PC-9 (cell line): ENCODE results near the gene C5orf22.

ENCODE experiments used
- EZH2 ChIP-seq: fragments of 200-600 bp; sonication (generic); IDR thresholded peaks from 2 replicates; pipeline ENCODE4 v1.8.0; 2017; ENCODE audit warnings: antibody characterized with exemption, low read depth
- TF ChIP-seq, protein P1 (sequence below): fragments of 200-600 bp; sonication (generic); conservative IDR thresholded peaks from 2 replicates; pipeline ENCODE4 v1.6.1; 2017; ENCODE audit warnings: mixed run types, antibody characterized with exemption, mild to moderate bottlenecking, moderate library complexity

DNA sequence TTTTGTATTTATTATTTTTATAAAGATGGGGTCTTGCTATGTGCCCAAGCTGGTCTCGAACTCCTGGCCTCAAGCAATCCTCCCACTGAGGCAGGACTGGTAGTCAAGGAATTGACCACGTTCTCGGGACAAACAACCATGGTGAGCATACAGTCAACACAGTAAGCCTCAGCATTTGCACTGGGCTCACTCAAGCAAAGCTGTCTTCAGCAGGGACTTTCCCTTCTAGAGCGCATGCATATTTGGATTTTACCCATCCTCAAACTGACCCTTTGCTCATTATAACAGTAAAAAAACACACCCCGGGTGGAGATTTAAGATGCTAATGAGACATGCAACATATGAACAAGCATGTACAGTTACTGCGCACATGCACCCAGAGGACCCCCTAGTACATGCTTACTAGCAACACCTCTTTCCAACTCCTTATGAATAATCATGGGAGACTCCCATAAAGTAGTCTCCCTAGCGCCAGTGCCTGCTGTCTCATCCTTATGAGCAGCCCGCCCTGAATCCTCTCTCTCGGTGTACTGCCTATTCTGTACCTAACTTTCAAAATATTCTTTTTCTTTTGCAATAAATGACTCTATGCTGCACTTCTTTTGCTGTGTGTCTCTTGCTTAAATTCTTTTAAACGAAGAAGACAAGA is 41.5 kb downstream of the C5orf22 start:
- TF ChIP-seq, protein P1, sequence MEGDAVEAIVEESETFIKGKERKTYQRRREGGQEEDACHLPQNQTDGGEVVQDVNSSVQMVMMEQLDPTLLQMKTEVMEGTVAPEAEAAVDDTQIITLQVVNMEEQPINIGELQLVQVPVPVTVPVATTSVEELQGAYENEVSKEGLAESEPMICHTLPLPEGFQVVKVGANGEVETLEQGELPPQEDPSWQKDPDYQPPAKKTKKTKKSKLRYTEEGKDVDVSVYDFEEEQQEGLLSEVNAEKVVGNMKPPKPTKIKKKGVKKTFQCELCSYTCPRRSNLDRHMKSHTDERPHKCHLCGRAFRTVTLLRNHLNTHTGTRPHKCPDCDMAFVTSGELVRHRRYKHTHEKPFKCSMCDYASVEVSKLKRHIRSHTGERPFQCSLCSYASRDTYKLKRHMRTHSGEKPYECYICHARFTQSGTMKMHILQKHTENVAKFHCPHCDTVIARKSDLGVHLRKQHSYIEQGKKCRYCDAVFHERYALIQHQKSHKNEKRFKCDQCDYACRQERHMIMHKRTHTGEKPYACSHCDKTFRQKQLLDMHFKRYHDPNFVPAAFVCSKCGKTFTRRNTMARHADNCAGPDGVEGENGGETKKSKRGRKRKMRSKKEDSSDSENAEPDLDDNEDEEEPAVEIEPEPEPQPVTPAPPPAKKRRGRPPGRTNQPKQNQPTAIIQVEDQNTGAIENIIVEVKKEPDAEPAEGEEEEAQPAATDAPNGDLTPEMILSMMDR: no peak
- no peak for TF ChIP-seq EZH2
